HG02642 (cell line): ENCODE measurements around the gene LY9.
A peak's percentile ranks its signal among the peaks of the same experiment; 100 is the strongest.

Experiments used
- ATAC-seq: cut with Tn5 transposase; IDR thresholded peaks from one replicate; pipeline ENCODE4 v1.9.1; 2021; ENCODE audit warnings: mild to moderate bottlenecking; ENCODE audit not compliant: unreplicated experiment, poor library complexity

The LY9 gene

GRCh38 chr1:160795951-160796383 is at the start of gene LY9:
Gene LY9, plus strand, starts transcription at chr1:160796174. Its CDS starts 14 bp downstream, at chr1:160796188.
- ATAC-seq: peak; percentile 80

GRCh38 chr1:160746836-160747500 is 49.0 kb upstream of the LY9 start:
- no peak for ATAC-seq

- ATAC-seq: no peak
Measured at GRCh38 chr1:160747717-160748116, 48.3 kb upstream of the LY9 start.

- ATAC-seq: no peak
Measured at GRCh38 chr1:160748181-160748877, 47.6 kb upstream of the LY9 start.

GRCh38 chr1:160748878-160749269 is 47.1 kb upstream of the LY9 start:
- ATAC-seq: no peak

GRCh38 chr1:160750608-160751007 is 45.4 kb upstream of the LY9 start:
- no peak for ATAC-seq

GRCh38 chr1:160752406-160752805 is 43.6 kb upstream of the LY9 start:
- ATAC-seq: no peak

GRCh38 chr1:160752924-160753323 is 43.0 kb upstream of the LY9 start:
- ATAC-seq: no peak

- ATAC-seq: no peak
Measured at GRCh38 chr1:160753594-160753993, 42.4 kb upstream of the LY9 start.

GRCh38 chr1:160755461-160755860 is 40.5 kb upstream of the LY9 start:
- no peak for ATAC-seq

- ATAC-seq: no peak
Measured at GRCh38 chr1:160755911-160756848, 39.8 kb upstream of the LY9 start.

- ATAC-seq: no peak
Measured at GRCh38 chr1:160756849-160757201, 39.1 kb upstream of the LY9 start.

GRCh38 chr1:160758521-160758920 is 37.5 kb upstream of the LY9 start:
- no peak for ATAC-seq

GRCh38 chr1:160759740-160760139 is 36.2 kb upstream of the LY9 start:
- no peak for ATAC-seq

GRCh38 chr1:160761046-160761445 is 34.9 kb upstream of the LY9 start:
- no peak for ATAC-seq

- no peak for ATAC-seq
Measured at GRCh38 chr1:160761886-160762285, 34.1 kb upstream of the LY9 start.

- ATAC-seq: no peak
Measured at GRCh38 chr1:160763993-160764392, 32.0 kb upstream of the LY9 start.

GRCh38 chr1:160767395-160768294 is 28.3 kb upstream of the LY9 start:
- peak; percentile 60 for ATAC-seq

- peak; percentile 80 for ATAC-seq
Measured at GRCh38 chr1:160768295-160768657, 27.7 kb upstream of the LY9 start.

- no peak for ATAC-seq
Measured at GRCh38 chr1:160772331-160772730, 23.6 kb upstream of the LY9 start.
